Measurements from ENCODE around the gene RGS19. TPM values are rescaled to one million over a fixed set of nuclear protein-coding genes. Genes with fewer than 3 reads are reported as not detected.
"Not testable (repeated sequence)": the region's sequence is repeated elsewhere in the genome, so short reads cannot be mapped to it uniquely, and the experiment has no call there.

The RGS19 gene
- total RNA-seq, 1 donor from 2014 or later = 10.8 TPM

GRCh38 chr20:64099880-64100565 lies 20.7 kb upstream of the RGS19 start:
- ATAC-seq (no peak), DNase-seq (ENCODE audit: low spot score) (no peak)
- intact Hi-C loops (cut with DNase I) = no loop called here

GRCh38 chr20:64099086-64099786 lies 19.9 kb upstream of the RGS19 start:
- ATAC-seq (no peak), DNase-seq (ENCODE audit: low spot score) (no peak)
- intact Hi-C loops (cut with DNase I) = no loop called here

GRCh38 chr20:64098471-64099013 lies 19.2 kb upstream of the RGS19 start:
- intact Hi-C loops (cut with DNase I) = no loop called here
- ATAC-seq = no peak
- DNase-seq (ENCODE audit: low spot score) = no peak

DNA sequence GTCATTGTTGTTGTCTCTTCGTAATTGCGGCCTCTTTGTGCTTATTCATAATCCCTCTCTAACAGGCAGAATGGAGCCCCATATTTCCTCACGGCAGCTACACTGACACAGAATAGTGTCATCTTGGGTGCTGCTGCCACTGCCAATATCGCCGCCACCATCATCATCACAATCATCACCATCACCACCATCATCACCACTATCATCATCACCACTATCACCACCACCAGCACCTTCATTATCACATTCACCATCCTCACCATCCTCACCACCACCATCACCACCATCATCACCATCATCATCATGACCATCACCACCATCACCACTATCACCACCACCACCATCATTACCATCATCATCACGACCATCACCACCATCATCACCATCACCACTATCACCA lies 17.2 kb upstream of the RGS19 start:
- ATAC-seq (no peak), DNase-seq (ENCODE audit: low spot score) (no peak)
- intact Hi-C loops (cut with DNase I) = no loop called here

DNA sequence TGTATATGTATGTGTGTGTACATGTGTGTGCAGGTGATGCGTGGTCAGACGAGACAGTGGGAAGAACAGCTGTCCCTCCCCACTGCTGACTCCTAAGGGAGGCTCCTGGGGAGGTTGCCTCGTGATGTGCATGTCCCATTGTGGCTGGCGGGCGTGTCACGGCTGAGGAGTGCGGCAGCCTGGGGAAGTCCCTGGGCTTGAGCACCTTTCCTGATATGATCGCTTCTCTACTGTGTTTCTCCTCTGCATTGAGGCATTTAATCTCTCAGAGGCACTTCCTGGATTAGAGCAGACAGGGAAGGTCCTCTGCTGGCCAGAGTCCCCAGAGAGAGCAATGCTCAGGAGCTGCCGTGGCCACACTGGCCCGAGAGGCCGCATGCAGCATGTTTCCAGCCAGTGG lies 16.6 kb upstream of the RGS19 start:
- ATAC-seq (no peak), DNase-seq (ENCODE audit: low spot score) (no peak)
- intact Hi-C loops (cut with DNase I) = no loop called here

DNA sequence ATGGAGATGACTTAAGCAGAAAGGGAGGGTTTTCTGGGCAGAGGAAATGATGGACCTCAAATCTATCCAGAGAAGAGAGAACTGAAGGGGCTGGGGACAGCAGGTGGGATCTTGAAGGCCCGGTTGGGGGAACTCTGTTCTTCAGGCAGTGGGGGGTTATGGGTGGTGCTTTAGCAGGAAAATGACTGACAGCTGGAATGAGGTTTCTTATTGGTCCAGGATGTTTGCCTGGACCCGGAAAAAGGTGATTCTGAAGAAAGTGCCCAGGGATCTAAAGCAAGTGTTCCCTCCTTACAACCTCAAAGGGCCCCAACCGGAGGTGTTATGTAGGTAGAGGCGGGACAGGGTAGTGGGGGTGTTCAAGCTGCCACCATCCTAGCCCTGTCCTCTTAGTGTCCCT lies 16.1 kb upstream of the RGS19 start:
- DNase-seq (ENCODE audit: low spot score) (no peak), ATAC-seq (no peak)
- intact Hi-C loops (cut with DNase I) = no loop called here

- intact Hi-C loops (cut with DNase I) = no loop called here
- DNase-seq (ENCODE audit: low spot score) (no peak), ATAC-seq (no peak)
These were observed 13.7 kb upstream of the RGS19 start for GRCh38 chr20:64093013-64093503.

DNA sequence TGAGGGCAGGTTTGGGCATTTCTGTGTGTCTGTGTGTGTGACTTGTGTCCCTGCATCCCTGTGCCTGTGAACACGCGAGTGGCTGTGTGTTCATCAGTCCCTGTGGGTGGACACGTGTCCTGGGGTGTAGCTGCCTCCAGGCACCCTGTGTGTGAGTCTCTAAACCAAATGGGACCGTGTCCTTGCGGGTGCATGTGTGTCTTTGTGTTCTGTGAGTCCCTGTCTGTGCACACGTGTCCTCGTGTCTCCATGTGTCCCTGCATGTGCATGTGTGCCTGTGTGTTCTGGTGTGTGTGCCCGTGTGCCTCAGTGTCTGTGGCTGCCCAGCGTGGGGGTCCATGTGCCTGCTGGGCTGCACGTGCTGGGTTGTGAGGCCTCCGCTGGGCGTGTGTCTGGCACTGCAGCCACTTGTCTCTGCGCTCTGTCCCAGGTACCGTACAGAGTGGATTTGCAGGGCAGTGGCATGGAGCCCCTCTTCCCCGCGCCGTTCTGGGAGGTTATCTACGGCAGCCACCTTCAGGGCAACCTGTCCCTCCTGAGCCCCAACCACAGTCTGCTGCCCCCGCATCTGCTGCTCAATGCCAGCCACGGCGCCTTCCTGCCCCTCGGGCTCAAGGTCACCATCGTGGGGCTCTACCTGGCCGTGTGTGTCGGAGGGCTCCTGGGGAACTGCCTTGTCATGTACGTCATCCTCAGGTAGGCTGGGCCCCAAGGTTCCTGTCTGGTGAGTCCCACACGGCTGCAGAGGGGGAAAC lies 13.1 kb upstream of the RGS19 start:
- DNase-seq (ENCODE audit: low spot score) = no peak
- ATAC-seq = no peak
- intact Hi-C loops (cut with DNase I) = no loop called here

DNA sequence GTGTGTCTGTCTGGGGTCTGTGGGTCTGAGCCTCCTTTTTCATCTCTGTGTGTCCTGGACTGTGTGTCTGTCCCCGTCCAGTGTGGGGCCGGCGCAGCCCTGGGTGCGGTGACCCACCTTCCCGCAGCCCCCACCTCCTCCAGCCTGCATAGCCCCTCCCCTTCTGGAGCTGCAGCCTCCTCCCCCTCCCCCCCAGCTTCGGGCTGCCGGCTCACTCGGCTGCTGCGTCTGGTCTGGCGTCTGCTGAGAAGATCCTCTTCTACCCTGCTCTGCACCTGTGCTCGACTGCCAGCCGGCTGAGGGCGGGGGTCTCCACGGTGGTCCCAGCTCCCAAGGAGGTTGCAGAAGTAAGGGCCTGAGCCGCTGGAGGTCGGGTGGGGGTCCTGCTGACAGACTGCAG lies 12.5 kb upstream of the RGS19 start:
- DNase-seq (ENCODE audit: low spot score) (no peak), ATAC-seq (no peak)
- intact Hi-C loops (cut with DNase I) = no loop called here

GRCh38 chr20:64091340-64091739 lies 12.0 kb upstream of the RGS19 start:
- DNase-seq (ENCODE audit: low spot score) = no peak
- intact Hi-C loops (cut with DNase I) = no loop called here
- ATAC-seq = no peak

GRCh38 chr20:64090165-64090564 lies 10.8 kb upstream of the RGS19 start:
- DNase-seq (ENCODE audit: low spot score) (no peak), ATAC-seq (no peak)
- intact Hi-C loops (cut with DNase I) = no loop called here

GRCh38 chr20:64088586-64088985 lies 9.3 kb upstream of the RGS19 start:
- DNase-seq (ENCODE audit: low spot score); intact Hi-C loops (cut with DNase I); ATAC-seq: not testable (repeated sequence)

DNA sequence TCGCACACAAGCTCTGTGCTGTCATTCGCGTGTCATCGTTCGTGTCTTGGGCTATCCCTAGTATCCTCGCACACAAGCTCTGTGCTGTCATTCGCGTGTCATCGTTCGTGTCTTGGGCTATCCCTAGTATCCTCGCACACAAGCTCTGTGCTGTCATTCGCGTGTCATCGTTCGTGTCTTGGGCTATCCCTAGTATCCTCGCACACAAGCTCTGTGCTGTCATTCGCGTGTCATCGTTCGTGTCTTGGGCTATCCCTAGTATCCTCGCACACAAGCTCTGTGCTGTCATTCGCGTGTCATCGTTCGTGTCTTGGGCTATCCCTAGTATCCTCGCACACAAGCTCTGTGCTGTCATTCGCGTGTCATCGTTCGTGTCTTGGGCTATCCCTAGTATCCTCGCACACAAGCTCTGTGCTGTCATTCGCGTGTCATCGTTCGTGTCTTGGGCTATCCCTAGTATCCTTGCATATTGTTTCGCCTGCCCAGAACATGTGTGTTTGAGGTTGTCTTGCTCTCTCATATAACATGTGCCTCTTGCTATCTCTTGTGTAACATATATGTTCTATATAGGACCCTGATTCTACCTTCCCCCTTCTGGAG lies 8.0 kb upstream of the RGS19 start:
- intact Hi-C loops (cut with DNase I); ATAC-seq; DNase-seq (ENCODE audit: low spot score): not testable (repeated sequence)

DNA sequence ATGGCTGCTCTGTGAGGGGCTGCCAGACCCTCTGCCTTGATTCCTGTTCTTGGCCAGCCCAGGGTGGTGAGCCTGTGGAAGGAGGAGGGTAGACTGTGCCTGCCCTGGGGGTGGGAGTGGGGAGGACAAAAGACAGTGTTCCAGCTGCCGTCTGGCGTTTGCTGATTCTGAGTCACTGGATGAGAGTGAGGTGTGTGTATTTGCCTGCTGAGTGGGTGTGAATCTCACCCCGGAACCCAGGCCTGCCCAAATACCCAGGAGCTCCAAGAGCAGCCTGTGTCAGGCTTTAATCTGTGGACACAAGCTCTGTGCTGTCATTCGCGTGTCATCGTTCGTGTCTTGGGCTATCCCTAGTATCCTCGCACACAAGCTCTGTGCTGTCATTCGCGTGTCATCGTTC lies 7.5 kb upstream of the RGS19 start:
- DNase-seq (ENCODE audit: low spot score) = no peak
- intact Hi-C loops (cut with DNase I) = no loop called here
- no peak for ATAC-seq

DNA sequence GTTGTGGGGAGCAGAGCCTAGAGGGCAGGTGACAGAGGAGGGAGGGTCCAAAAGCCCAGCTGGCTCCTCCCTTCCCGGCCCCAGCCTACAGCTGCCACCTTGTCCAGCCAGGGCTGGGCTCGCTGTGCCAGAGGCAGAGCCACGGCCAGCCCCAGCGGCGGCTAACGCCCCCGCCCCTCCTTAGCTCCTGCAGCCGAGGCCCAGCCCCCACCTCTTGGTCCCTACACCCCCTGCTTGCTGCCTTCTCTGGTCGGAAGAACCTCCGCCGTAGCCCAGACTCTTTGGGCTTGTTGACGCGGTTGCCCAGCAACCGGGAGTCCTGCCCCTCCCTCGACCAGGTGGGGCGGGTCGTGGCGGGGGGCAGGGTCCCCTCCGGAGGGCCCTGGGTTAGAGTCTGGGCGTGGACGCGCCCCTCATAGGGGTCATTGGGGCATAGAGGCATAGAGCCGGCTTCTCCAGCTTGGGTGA lies 5.4 kb upstream of the RGS19 start:
- no peak for DNase-seq (ENCODE audit: low spot score)
- no peak for ATAC-seq
- intact Hi-C loops (cut with DNase I) = no loop called here

DNA sequence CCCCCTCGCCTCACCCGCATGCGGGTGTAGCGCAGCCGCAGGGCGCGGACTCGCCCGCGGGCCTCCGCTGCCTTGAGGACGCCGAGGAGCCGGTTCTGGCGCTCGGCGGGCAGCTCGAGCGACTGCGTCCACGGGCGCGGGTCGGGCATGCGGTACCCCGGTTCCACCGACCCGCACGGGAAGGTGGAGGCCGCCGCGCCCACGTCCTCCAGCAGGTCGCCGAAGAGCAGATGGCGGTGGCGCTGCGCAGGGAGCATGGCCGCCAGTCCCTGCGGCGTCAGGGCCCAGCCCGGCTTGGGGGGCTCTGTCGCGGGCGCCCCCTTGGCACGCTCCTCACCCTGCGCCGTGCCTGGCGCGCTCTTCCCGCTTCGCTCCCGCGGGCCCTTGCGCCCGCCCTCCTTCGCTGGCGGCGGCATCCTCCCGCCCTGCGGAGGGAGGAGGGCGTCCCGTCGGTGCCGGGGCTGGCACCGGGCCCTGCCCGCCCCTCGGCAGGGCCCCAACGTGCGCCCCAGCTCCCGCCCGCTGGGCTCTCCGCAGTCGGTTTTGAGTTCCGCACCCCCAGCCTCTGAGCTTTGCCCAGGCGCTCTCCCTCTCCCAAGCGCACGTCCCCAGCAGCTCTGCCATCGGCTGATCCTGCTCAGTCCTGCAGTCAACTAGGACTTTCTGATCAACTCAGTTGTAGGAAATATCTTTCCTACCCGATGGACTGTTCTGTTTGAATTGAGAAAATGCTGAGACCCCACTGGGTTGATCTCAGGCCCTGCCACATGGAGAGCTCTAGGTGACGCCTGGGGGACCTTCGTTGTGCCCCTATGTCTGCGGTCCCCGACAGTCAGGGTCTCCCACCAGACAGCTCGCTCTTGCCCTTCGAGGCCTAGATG lies 4.7 kb upstream of the RGS19 start, which contains the start of gene LKAAEAR1:
Gene LKAAEAR1 (minus strand): TSS at position 595 of the 881 bp plus-strand sequence. CDS start 179 bp downstream, at position 416.
- intact Hi-C loops (cut with DNase I) = no loop called here
- no peak for DNase-seq (ENCODE audit: low spot score)
- no peak for ATAC-seq

GRCh38 chr20:64083378-64083803 lies 4.1 kb upstream of the RGS19 start:
- ATAC-seq = peak; percentile 46
- DNase-seq (ENCODE audit: low spot score) = peak; percentile 82
- intact Hi-C loops (cut with DNase I) = no loop called here

DNA sequence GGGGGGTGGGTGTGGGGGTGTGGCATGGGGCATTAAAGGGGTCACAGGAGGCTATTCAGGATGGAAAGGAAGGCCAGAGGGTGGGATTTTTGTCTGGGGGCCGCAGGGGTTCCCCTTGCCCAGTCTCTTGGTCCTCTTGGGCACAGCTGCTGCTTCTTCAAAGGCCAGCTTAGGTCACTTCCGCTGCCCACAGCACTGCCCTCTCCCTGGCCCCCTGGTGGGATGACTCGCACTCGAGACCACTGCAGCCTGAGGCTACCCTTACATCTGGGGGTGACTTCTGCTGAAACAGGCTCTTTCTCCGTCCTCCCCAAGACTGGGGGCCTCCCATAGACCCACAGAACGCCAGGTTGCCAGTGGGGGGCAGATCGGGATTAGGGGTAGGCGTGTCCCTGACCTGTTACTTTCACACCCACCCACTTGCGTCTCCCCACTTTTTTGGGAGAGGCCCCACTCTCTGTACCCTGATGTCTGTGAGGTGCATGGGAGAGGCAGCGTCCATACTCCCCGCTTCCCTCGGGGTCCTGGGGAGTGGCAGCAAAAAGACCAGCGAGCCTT lies 3.6 kb upstream of the RGS19 start:
- DNase-seq (ENCODE audit: low spot score) (no peak), ATAC-seq (no peak)
- intact Hi-C loops (cut with DNase I) = no loop called here

All from sciatic nerve (tissue), 2 donors.